Nucleus accumbens (tissue), 56 donors: ENCODE measurements around the gene TNS3.
"Not testable (repeated sequence)": the region's sequence is repeated elsewhere in the genome, so short reads cannot be mapped to it uniquely, and the experiment has no call there.

Source experiments
- DNase-seq, 56 donors: peaks; one replicate each; lab custom pipeline; 2025; lab: John Stamatoyannopoulos, UW

TNS3 gene

DNA sequence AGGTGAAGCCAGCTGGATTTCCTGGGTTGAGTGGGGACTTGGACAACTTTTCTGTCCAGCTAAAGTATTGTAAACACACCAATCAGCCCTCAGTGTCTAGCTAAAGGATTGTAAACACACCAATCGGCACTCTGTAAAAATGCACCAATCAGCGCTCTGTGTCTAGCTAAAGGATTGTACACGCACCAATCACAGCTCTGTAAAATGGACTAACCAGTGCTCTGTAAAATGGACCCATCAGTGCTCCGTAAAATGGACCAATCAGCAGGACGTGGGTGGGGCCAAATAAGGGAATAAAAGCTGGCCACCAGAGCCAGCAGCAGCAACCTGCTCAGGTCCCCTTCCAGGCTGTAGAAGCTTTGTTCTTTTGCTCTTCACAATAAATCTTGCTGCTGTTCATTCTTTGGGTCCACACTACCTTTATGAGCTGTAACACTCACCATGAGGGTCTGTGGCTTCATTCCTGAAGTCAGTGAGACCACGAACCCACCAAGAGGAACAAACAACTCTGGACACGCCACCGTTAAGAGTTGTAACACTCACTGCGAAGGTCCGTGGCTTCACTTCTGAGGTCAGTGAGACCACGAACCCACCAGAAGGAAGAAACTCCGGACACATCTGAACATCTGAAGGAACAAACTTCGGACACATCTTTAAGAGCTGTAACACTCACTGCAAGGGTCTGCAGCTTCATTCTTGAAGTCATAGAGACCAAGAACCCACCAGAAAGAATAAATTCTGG, 21.8 kb upstream of the TNS3 start:
- DNase-seq, result not testable (repeated sequence)

GRCh38 chr7:47602272-47603004, 20.5 kb upstream of the TNS3 start:
- no peak for DNase-seq

GRCh38 chr7:47601881-47602249, 20.0 kb upstream of the TNS3 start:
- no peak for DNase-seq

GRCh38 chr7:47601119-47601880, 19.4 kb upstream of the TNS3 start:
- DNase-seq, result no peak

GRCh38 chr7:47600199-47601118, 18.5 kb upstream of the TNS3 start:
- DNase-seq, result no peak

DNA sequence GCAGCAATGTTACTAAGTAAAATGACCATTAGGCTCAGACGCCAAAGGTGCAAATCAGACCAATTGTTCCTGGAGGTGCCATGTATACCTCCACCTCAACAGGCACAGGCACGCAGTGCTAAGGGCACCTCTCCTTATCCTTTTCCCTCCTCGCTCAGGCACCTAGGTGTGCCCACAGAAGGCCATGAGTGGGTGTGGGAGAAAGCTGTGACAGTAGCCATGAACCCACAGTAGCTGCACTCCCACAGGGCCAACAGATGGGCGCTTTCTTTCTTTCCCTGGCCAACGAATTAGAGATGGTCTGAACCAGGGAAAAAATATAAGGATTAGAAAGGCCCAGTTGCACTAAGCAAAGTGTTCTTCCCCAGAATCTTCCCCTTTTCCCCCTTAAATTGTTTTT, 15.5 kb upstream of the TNS3 start:
- no peak for DNase-seq

- peak in 32 of 56 donors; percentile 10 to 71 (median 34) for DNase-seq
Observed at GRCh38 chr7:47596502-47597202, 14.7 kb upstream of the TNS3 start.

DNA sequence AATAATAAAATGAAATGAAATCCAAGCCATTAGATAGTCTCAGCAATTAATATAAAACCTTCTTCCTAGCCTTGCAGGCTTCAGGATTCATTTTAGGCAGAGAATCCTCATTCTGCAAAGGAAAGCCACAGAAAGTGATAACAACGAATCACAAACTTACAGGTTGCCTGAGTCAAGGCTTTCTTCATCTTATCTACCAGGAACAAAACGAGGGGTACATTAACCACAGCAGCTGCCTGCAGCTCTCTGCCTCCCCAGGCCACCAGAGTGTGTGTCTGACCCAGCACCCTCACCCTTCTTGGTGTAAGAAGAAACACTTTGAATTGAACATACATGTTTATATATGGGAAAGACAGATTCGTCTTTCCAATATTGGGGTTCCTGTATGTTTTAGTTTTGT, 12.5 kb upstream of the TNS3 start:
- no peak for DNase-seq

DNA sequence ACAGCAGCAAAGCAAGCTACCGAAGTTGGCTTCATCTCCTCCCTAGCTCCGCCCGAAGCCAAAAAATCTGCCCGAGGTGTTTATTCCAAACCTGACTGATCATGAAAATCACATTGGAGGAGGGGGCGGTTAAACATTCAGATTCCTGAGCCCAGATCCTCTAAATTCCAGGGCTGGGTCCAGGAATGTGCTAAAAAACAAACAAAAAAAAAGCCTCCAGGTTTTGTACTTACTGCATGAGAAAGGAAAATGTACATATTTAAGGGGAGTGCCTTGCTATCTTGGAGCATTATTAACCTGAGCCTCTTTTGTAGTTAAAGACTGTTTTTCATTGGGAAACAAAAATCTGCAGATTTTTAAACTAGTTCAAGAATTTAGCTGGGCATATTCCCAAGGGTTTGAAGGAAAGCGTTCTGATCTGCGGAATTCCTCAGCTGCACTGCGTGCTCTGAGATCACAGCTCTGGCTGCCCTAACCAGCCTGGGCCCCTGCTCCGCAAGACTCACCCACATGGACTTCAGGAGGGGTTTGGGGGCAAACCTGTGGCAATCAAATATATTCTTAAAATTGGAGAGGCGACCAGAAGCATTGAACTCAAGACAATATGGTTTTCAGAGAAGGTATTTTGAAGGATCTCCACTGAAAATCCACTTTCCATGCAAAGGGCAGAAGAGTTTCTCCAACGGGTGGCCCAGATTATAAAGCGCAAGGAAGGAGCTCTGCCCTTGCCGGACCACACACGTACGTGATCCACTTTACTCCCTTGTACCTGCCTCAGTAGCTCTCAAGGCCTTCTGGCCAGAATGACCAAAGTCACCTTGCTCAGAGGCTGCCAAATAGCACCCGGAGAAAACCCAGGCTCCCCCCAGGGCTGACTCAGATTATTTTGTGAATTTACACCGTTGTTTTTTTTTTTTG, 10.0 kb upstream of the TNS3 start:
- no peak for DNase-seq

DNA sequence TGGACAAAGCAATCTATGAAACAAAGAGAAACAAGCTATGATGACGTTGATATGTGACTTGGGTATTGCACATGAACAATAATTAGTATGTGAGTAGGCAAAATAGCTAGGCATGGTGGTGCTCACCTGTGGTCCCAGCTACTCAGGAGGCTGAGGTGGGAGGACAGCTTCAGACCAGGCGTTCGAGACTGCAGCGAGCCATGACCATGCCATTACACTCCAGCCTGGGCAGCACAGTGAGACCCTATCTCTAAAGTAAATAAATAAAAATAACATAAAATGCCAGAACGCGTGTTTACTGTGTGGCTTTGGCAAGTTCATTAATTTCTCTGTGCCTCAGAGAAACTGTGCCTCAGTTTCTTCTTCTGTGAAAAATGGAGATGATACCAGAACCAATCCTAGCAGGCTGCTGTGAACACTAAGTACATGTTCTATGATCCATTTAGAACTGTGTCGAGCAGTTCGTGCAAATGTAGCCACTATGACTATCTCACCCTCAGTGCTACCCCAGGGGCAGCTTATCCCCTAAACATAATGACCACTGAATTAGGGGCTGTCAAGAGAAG, 9.3 kb upstream of the TNS3 start:
- no peak for DNase-seq

DNA sequence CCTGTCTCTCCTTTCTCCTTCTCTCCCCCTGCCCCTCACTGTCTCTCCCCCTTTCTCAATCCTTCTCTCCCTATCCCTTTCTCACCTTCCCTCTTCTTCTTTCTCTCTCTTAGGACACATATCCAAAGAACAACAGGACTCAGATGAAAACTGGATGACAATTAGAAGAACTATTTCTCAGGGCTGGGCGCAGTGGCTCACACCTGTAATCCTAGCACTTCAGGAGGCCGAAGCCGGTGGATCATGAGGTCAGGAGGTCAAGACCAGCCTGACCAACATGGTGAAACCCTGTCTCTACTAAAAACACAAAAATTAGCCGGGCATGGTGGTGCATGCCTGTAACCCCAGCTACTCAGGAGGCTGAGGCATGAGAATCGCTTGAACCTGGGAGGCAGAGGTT, 8.3 kb upstream of the TNS3 start:
- not testable (repeated sequence) for DNase-seq

DNA sequence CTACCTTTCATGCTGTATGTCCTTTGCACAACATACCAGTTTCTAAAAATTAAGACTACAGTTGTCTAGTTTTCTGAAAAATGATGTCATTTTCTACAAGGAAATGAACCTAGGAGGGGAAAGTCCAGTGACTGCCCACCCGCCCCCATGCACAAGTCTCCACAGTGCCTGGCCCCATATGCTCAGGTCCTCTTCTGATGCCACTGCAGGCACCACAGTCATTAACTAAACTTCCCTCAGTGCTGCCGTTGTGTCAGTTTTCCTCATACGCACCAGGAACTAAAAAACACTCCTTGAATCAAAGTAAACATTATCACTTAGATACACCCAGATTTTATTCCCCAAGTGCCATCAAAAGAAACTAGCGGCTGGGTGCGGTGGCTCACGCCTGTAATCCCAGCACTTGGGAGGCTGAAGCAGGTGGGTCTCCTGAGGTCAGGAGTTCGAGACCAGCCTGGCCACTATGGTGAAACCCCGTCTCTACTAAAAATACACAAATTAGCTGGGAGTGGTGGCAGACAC, 6.9 kb upstream of the TNS3 start:
- no peak for DNase-seq

- no peak for DNase-seq
Observed at GRCh38 chr7:47587976-47588375, 6.1 kb upstream of the TNS3 start.

DNA sequence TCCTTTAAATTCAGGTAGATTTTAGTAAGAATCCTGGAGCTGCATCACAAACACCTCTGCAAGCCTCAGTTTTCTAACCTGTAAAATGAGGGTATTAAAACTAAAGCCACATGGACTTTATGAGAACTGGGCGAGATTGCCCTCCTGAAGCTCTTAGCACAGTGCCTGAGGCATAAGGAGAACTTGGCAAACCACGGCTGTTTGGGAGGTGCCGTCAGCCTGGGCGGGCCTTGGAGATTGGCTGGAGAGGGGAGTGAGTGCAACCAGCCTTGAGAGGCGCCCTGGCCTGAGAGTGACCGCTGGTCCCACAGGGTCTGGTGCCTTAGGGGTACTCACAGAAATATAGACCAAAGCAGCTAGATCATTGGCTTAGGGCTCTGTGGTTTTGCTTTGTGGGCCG, 5.4 kb upstream of the TNS3 start:
- DNase-seq, result no peak

DNA sequence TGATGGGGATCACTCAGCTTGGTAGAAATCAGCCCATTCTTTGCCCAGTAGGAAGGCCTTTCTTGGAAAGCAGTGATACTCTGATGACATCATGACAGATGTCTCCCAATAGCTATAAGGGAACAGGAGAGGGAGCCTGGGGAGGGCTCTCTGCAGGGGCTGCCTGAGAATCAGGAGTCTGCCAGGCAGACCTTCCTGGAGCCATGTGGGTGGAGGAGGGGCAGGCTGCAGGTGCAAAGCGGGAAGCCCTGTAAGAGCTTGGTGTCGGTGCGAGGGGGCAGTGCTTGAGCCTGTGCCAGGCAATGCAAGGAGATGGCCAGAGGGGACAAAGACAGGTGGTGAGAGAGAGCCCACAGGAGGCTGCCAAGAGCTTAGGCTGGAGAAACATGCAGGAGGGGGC, 5.0 kb upstream of the TNS3 start:
- DNase-seq, result no peak

DNA sequence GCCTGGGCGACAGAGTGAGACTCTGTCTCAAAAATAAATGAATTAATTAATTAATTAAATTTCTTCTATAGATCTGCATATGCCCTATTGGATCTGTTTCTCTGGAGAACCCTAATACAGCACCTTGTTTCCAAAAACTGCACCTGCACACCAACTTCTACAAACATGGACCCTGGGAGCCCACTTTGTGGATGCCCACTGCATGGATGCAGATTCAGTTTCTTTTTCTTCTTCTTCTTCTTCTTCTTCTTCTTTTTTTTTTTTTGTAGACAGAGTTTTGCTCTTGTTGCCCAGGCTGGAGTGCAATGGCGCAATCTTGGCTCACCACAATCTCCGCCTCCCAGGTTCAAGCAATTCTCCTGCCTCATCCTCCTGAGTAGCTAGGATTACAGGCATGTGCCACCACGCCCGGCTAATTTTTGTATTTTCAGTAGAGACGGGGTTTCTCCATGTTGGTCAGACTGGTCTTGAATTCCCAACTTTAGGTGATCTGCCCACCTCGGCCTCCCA, 4.3 kb upstream of the TNS3 start:
- not testable (repeated sequence) for DNase-seq

DNA sequence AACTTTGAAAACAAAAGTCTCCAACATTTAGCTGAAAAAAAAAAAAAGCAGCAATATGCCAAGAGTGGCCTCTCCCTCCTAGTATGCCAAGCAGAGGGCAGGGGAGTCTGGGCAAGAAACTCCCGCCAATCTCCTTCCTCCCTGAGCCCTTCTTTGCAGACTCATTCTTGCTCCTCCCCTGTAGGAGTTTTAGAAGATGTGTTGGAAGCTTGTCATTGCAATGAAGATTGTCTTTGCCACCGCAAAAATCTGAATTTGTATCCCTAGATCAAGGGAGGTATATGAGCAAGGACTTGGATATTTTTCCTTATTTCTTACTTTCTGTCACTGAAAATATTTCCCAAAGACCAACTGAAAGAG, 2.6 kb upstream of the TNS3 start:
- DNase-seq, result no peak
